GM12878 (cell line): ENCODE measurements around the gene C16orf87. TPM values are rescaled to one million over a fixed set of nuclear protein-coding genes. Genes with fewer than 3 reads are reported as not detected.

Experiments
- CBFB ChIP-seq: IDR thresholded peaks from 2 replicates; pipeline ENCODE4 v1.6.1; 2016; ENCODE audit warnings: antibody characterized with exemption, low read depth
- ESRRA ChIP-seq: IDR thresholded peaks from 2 replicates; pipeline ENCODE4 v1.6.1; 2012; ENCODE audit warnings: mild to moderate bottlenecking, low read length, improper control_type of control experiment
- HDAC2 ChIP-seq: fragments of 200-600 bp; sonication (generic); IDR thresholded peaks from 2 replicates; pipeline ENCODE4 v1.6.1; 2017
- MEF2A ChIP-seq: IDR thresholded peaks from 2 replicates; pipeline ENCODE4 v1.6.1; 2011; ENCODE audit warnings: low read depth, mild to moderate bottlenecking, low read length, moderate library complexity; ENCODE audit not compliant: insufficient read depth
- RCOR1 ChIP-seq: conservative IDR thresholded peaks from 2 replicates; pipeline ENCODE4 v1.6.1; 2012; ENCODE audit warnings: low read depth, low read length, improper control_type of control experiment
- RELA ChIP-seq: fragments of 450-650 bp; IDR thresholded peaks from 2 replicates; pipeline ENCODE4 v1.8.0; 2014; ENCODE audit warnings: borderline replicate concordance; ENCODE audit not compliant: partially characterized antibody
- TBL1XR1 ChIP-seq: IDR thresholded peaks from 2 replicates; pipeline ENCODE4 v1.6.1; 2012; ENCODE audit warnings: low read depth, low read length, improper control_type of control experiment
- YBX1 ChIP-seq: fragments of 450-650 bp; IDR thresholded peaks from 2 replicates; pipeline ENCODE4 v1.6.1; 2016; ENCODE audit warnings: antibody characterized with exemption
- polyA plus RNA-seq, 11 experiments: library from polyadenylated mRNA; depleted of rRNA in 4 of 11; unstranded in 6 of 11; stranded (reverse) in 5 of 11; fragments of >200 nt; fragmentation: Nextera tagmentation in 4 of 11; fragmentation: Illumina TruSeq in 1 of 11; extraction: Ambion mirVana in 4 of 11; extraction: Trizol in 1 of 11; gene quantifications; 1 replicate in 1 of 11; 2 replicates in 10 of 11; pipeline versions ENCODE4 v1.2.1 to v1.2.3, GENCODE V29; 2011 to 2016; ENCODE audit warnings: inconsistent platforms in 2 of 11, missing spikeins in 2 of 11, low read depth in 1 of 11
- total RNA-seq, 4 experiments: library from RNA; depleted of rRNA in 3 of 4; stranded (reverse); fragments of >200 nt in 3 of 4; fragmentation: Illumina TruSeq in 1 of 4; extraction: Trizol in 1 of 4; gene quantifications; 2 replicates each; pipeline versions ENCODE4 v1.2.1 to v1.2.3, GENCODE V29; 2013 to 2021
- TF ChIP-seq, protein P1 (sequence below): IDR thresholded peaks from 2 replicates; pipeline ENCODE4 v1.6.1; 2012; ENCODE audit warnings: mild to moderate bottlenecking, low read depth, low read length
- TF ChIP-seq, protein P2 (sequence below): IDR thresholded peaks from 2 replicates; pipeline ENCODE4 v1.6.1; 2012; ENCODE audit warnings: low read depth, low read length, improper control_type of control experiment

The C16orf87 gene
- total and polyA plus RNA-seq, 10 of the 15 experiments (the other 5 are each of a cell fraction or from before 2014, with no cell fraction given): 18.4 to 72.6 (median 31.0) TPM

DNA sequence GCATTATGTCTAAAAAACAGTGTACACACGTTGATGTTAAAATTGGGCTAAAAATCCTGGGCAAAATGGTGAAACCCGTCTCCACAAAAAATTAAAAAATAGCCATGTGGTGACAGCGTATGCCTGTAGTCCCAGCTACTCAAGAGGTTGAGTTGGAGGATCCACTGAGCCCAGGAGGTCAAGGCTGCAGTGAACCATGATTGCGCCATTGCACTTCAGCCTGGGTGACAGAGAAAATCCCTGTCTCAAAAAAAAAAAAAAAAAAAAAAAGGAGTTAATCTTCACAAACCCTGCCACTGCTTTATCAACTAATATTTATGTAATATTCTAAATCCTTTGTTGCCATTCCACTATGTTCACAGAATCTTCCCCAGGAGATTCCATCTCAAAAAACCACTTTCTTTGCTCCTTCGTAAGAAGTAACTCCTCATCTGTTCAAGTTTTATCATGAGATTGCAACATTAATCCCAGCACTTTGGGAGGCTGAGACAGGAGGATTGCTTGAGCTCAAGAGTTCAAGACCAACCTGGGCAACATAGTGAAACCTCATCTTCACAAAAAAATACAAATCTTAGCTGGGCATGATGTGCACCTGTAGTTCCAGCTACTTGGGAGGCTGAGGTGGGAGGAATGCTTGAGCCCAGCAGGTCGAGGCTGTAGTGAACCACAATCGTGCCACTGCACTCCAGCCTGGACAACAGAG is 1.9 kb upstream of the C16orf87 start (continued):
- TF ChIP-seq, protein P1, sequence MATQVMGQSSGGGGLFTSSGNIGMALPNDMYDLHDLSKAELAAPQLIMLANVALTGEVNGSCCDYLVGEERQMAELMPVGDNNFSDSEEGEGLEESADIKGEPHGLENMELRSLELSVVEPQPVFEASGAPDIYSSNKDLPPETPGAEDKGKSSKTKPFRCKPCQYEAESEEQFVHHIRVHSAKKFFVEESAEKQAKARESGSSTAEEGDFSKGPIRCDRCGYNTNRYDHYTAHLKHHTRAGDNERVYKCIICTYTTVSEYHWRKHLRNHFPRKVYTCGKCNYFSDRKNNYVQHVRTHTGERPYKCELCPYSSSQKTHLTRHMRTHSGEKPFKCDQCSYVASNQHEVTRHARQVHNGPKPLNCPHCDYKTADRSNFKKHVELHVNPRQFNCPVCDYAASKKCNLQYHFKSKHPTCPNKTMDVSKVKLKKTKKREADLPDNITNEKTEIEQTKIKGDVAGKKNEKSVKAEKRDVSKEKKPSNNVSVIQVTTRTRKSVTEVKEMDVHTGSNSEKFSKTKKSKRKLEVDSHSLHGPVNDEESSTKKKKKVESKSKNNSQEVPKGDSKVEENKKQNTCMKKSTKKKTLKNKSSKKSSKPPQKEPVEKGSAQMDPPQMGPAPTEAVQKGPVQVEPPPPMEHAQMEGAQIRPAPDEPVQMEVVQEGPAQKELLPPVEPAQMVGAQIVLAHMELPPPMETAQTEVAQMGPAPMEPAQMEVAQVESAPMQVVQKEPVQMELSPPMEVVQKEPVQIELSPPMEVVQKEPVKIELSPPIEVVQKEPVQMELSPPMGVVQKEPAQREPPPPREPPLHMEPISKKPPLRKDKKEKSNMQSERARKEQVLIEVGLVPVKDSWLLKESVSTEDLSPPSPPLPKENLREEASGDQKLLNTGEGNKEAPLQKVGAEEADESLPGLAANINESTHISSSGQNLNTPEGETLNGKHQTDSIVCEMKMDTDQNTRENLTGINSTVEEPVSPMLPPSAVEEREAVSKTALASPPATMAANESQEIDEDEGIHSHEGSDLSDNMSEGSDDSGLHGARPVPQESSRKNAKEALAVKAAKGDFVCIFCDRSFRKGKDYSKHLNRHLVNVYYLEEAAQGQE: no peak
- TF ChIP-seq ESRRA (no peak), YBX1 (no peak), CBFB (no peak), RELA (no peak), MEF2A (no peak), RCOR1 (no peak), HDAC2 (no peak), TBL1XR1 (no peak)
- TF ChIP-seq, protein P2, sequence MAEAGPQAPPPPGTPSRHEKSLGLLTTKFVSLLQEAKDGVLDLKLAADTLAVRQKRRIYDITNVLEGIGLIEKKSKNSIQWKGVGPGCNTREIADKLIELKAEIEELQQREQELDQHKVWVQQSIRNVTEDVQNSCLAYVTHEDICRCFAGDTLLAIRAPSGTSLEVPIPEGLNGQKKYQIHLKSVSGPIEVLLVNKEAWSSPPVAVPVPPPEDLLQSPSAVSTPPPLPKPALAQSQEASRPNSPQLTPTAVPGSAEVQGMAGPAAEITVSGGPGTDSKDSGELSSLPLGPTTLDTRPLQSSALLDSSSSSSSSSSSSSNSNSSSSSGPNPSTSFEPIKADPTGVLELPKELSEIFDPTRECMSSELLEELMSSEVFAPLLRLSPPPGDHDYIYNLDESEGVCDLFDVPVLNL: no peak
